NCI-H82 treated with DMSO at 0.1 percent for 48 hours (cell line): ENCODE data around the gene PDIA2.
"Not testable (repeated sequence)": the region's sequence is repeated elsewhere in the genome, so short reads cannot be mapped to it uniquely, and the experiment has no call there.

Experiments used
- DNase-seq: peaks from one replicate; lab custom pipeline; 2025; ENCODE audit not compliant: unreplicated experiment; lab: John Stamatoyannopoulos, UW

Gene PDIA2

GRCh38 chr16:283033-283805 is at the start of gene PDIA2:
TSS of gene PDIA2 (plus strand) at chr16:283164. CDS start at chr16:283170, 6 bp downstream.
- DNase-seq, result no peak

- DNase-seq, result peak; percentile 78
Observed at GRCh38 chr16:234468-235305, 48.3 kb upstream of the PDIA2 start, which contains the start of gene FAM234A. TSS of gene FAM234A (plus strand) at chr16:234821. CDS start at chr16:254414, 19,593 bp downstream.

- DNase-seq, result no peak
Observed at GRCh38 chr16:239948-240277, 43.1 kb upstream of the PDIA2 start.

- DNase-seq, result no peak
Observed at GRCh38 chr16:240559-240958, 42.4 kb upstream of the PDIA2 start.

GRCh38 chr16:242281-242680 is 40.7 kb upstream of the PDIA2 start:
- DNase-seq, result no peak

- no peak for DNase-seq
Observed at GRCh38 chr16:243348-243747, 39.6 kb upstream of the PDIA2 start.

GRCh38 chr16:245105-245504 is 37.9 kb upstream of the PDIA2 start:
- no peak for DNase-seq

GRCh38 chr16:247027-247426 is 35.9 kb upstream of the PDIA2 start:
- DNase-seq, result no peak

GRCh38 chr16:249431-249830 is 33.5 kb upstream of the PDIA2 start:
- DNase-seq, result no peak

GRCh38 chr16:252366-253337 is 30.3 kb upstream of the PDIA2 start:
- no peak for DNase-seq

GRCh38 chr16:253833-254232 is 29.1 kb upstream of the PDIA2 start:
- DNase-seq, result no peak

- DNase-seq, result no peak
Observed at GRCh38 chr16:254461-254860, 28.5 kb upstream of the PDIA2 start.

GRCh38 chr16:255183-255582 is 27.8 kb upstream of the PDIA2 start:
- DNase-seq, result no peak

- DNase-seq, result not testable (repeated sequence)
Observed at GRCh38 chr16:258091-258490, 24.9 kb upstream of the PDIA2 start.

- no peak for DNase-seq
Observed at GRCh38 chr16:259226-259625, 23.7 kb upstream of the PDIA2 start.

GRCh38 chr16:259814-260253 is 23.1 kb upstream of the PDIA2 start:
- DNase-seq, result no peak

GRCh38 chr16:260326-260725 is 22.6 kb upstream of the PDIA2 start:
- no peak for DNase-seq

- DNase-seq, result no peak
Observed at GRCh38 chr16:261031-261691, 21.8 kb upstream of the PDIA2 start.

- no peak for DNase-seq
Observed at GRCh38 chr16:262121-262745, 20.7 kb upstream of the PDIA2 start.

GRCh38 chr16:263182-263774 is 19.7 kb upstream of the PDIA2 start:
- DNase-seq, result no peak
